Measurements from ENCODE around the gene RSRC1.

RSRC1 gene

DNA sequence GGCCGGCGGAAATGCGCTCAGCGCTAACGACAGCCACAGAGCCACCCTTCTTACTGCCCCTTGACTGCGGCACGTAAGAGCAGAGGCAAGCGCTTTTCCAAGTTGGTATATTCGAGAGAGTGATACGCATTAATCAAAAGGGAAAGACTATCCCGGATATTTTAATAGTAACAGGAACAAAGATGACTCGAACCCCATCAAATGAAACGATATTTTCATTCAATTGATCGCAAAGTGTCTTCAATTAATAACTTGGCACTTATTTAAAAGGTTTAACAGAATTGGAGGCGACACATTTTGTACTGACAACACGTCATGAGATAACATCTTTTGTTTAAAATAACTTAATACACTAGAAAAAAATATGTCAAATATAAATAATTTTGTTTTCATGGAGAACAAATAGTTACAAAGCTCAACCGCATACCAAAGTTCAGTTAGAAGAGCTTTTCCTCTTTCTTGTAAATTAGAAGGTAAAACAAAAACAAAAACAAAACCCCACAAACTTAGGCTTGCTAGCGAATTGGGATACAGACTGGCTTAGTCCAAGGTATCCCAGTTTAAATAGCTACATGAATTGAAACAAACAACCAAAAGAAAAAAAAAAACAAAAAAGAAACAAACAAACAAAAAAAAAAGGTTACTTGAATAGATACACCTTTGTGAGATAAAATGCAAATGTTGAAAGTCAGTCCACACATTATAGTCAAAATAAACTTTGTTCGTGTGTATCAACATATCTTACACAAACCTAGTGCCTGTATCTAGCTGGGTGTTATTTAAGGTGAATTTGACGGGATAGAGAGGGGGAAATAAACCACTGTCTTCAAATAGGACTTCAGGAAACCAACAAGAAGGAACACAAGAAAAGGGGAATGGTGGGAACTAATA lies 13.8 kb upstream of the RSRC1 start:
- peaks cover 24% of the 10 kb centered on the region for H3K4me1 Mint-ChIP-seq
- peaks cover 84% of the 10 kb centered on the region for H3K27me3 Mint-ChIP-seq
- no peak overlapping the region for H3K27ac Mint-ChIP-seq
- peaks cover 5% of the 10 kb centered on the region for H3K9me3 Mint-ChIP-seq
- no peak overlapping the region for H3K4me3 Mint-ChIP-seq
- ATAC-seq (no peak), DNase-seq (no peak)
- H3K36me3 Mint-ChIP-seq (ENCODE audit: low read depth) = peaks cover 6% of the 10 kb centered on the region

GRCh38 chr3:158097081-158097592 lies 12.8 kb upstream of the RSRC1 start:
- peaks cover 95% of the 10 kb centered on the region for H3K27me3 Mint-ChIP-seq
- peak overlapping the region; percentile 76 for H3K27ac Mint-ChIP-seq
- peak overlapping the region; percentile 83 for H3K4me3 Mint-ChIP-seq
- peaks cover 5% of the 10 kb centered on the region for H3K9me3 Mint-ChIP-seq
- DNase-seq (no peak), ATAC-seq (no peak)
- H3K36me3 Mint-ChIP-seq (ENCODE audit: low read depth) = peaks cover 6% of the 10 kb centered on the region
- H3K4me1 Mint-ChIP-seq = peaks cover 24% of the 10 kb centered on the region

GRCh38 chr3:158097593-158098308 lies 12.1 kb upstream of the RSRC1 start:
- Mint-ChIP-seq H3K9me3 (peaks cover 5% of the 10 kb centered on the region), H3K4me1 (peaks cover 26% of the 10 kb centered on the region), H3K4me3 (peak overlapping the region; percentile 83), H3K27ac (peak overlapping the region; percentile 76), H3K36me3 (ENCODE audit: low read depth) (peaks cover 6% of the 10 kb centered on the region), H3K27me3 (peaks cover 95% of the 10 kb centered on the region)
- DNase-seq (peak; percentile 74), ATAC-seq (peak; percentile 90)

- Mint-ChIP-seq H3K9me3 (peaks cover 5% of the 10 kb centered on the region), H3K27me3 (peaks cover 97% of the 10 kb centered on the region), H3K27ac (peak overlapping the region; percentile 76), H3K4me1 (peaks cover 31% of the 10 kb centered on the region), H3K36me3 (ENCODE audit: low read depth) (peaks cover 9% of the 10 kb centered on the region), H3K4me3 (peak overlapping the region; percentile 83)
- ATAC-seq (no peak), DNase-seq (no peak)
Measured at GRCh38 chr3:158098309-158098639, 11.6 kb upstream of the RSRC1 start.

- Mint-ChIP-seq H3K9me3 (peaks cover 5% of the 10 kb centered on the region), H3K27me3 (peaks cover 97% of the 10 kb centered on the region), H3K27ac (no peak overlapping the region), H3K4me3 (peak overlapping the region; percentile 83), H3K36me3 (ENCODE audit: low read depth) (peaks cover 6% of the 10 kb centered on the region), H3K4me1 (peaks cover 35% of the 10 kb centered on the region)
- ATAC-seq (no peak), DNase-seq (no peak)
Measured at GRCh38 chr3:158098834-158099424, 11.0 kb upstream of the RSRC1 start.

DNA sequence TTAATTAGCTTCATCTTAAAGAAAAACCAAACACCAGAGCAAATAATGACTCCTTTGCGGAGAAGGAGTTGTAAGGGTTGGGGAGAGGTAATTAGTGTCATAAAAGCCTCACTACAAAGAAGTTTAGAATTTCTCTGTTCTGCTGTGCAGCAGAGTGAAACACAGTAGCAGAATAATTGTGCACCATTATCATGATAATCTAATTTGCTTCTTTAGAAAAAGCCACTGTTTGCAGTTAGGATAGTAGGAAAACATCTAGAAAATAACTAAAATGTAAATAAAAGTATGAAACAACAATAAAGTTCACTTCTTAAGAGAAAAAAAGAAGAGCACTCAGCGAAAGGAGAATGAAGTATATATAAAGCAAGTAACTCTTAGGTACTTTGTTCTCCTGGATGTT lies 9.2 kb upstream of the RSRC1 start:
- DNase-seq = no peak
- H3K36me3 Mint-ChIP-seq (ENCODE audit: low read depth) = peaks cover 6% of the 10 kb centered on the region
- no peak overlapping the region for H3K4me3 Mint-ChIP-seq
- H3K4me1 Mint-ChIP-seq = peaks cover 43% of the 10 kb centered on the region
- no peak for ATAC-seq
- no peak overlapping the region for H3K27ac Mint-ChIP-seq
- H3K27me3 Mint-ChIP-seq = peaks cover 96% of the 10 kb centered on the region
- H3K9me3 Mint-ChIP-seq = peaks cover 3% of the 10 kb centered on the region

GRCh38 chr3:158101335-158102241 lies 8.3 kb upstream of the RSRC1 start:
- DNase-seq (no peak), ATAC-seq (no peak)
- Mint-ChIP-seq H3K27me3 (peaks cover 94% of the 10 kb centered on the region), H3K4me3 (no peak overlapping the region), H3K4me1 (peaks cover 49% of the 10 kb centered on the region), H3K9me3 (no peaks in the 10 kb centered on the region), H3K36me3 (ENCODE audit: low read depth) (peaks cover 4% of the 10 kb centered on the region), H3K27ac (no peak overlapping the region)

DNA sequence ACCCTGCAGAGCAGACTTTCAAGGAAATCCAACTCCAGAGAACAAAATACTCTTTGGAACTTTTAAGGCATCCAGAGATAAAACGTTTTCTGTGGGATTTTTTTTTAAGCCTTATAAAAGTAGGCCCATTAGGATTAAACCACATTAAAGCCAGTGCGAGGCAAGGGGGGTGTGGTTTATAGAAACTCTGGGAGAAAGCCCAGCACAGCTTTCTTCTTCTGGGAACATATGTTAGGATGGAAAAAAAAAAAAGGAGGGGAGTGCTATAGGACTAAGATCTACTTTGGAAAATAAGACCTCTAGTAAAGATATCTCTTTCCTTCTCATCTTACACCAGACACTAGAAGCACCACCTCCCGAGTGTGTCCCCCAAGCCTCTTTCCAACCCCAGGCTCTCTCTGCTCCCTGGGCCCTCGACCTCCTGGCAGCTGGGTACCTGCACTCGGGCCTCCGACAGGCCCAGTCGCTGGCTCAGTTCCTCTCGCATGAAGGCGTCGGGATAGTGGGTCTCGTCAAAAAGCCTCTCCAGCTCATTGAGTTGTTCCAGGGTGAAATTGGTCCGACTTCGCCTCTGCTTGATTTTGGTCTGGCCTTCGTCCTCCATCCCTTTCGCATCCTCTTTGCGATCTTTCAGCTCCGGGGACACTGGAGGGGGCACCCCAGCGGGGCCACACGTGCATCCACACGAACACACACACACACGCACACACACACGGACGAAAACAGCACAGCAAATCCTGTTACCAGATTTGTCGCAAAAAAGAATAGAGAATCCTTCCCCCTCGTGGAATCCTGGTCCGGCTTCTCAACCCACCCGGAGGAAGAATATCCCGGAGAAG lies 7.4 kb upstream of the RSRC1 start:
- no peak for ATAC-seq
- H3K36me3 Mint-ChIP-seq (ENCODE audit: low read depth) = peaks cover 3% of the 10 kb centered on the region
- no peak for DNase-seq
- peaks cover 94% of the 10 kb centered on the region for H3K27me3 Mint-ChIP-seq
- H3K4me3 Mint-ChIP-seq = peak overlapping the region; percentile 7
- H3K4me1 Mint-ChIP-seq = peaks cover 52% of the 10 kb centered on the region
- H3K27ac Mint-ChIP-seq = no peak overlapping the region
- no peaks in the 10 kb centered on the region for H3K9me3 Mint-ChIP-seq

GRCh38 chr3:158103081-158103886 lies 6.6 kb upstream of the RSRC1 start:
- peaks cover 2% of the 10 kb centered on the region for H3K36me3 Mint-ChIP-seq (ENCODE audit: low read depth)
- H3K4me3 Mint-ChIP-seq = peak overlapping the region; percentile 55
- ATAC-seq (no peak), DNase-seq (no peak)
- no peaks in the 10 kb centered on the region for H3K9me3 Mint-ChIP-seq
- H3K27me3 Mint-ChIP-seq = peaks cover 94% of the 10 kb centered on the region
- H3K27ac Mint-ChIP-seq = peak overlapping the region; percentile 62
- peaks cover 47% of the 10 kb centered on the region for H3K4me1 Mint-ChIP-seq

DNA sequence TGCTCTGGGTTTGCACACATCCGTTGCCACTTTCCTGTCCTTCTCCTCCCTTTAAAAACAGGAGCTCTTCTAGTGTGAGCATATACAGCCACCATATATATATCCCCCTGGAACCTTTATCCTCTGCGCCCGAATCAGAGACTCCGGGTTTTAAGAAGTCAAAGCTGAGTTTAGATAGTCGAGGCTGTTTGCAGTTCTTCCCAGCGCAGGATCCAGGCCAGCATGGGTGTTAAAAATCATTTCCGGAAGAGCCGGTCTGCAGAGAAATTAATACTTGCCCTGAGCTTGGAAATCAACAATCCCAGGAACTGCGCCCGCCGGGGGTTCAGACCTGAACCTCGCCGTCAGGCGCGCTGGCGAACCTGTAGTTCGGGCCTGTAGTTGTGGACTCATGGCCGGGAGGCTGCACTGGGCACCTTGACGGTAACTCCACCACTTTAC lies 6.0 kb upstream of the RSRC1 start:
- H3K4me1 Mint-ChIP-seq = peaks cover 47% of the 10 kb centered on the region
- H3K27me3 Mint-ChIP-seq = peaks cover 94% of the 10 kb centered on the region
- ATAC-seq (no peak), DNase-seq (no peak)
- H3K36me3 Mint-ChIP-seq (ENCODE audit: low read depth) = peaks cover 2% of the 10 kb centered on the region
- H3K9me3 Mint-ChIP-seq = no peaks in the 10 kb centered on the region
- peak overlapping the region; percentile 55 for H3K4me3 Mint-ChIP-seq
- no peak overlapping the region for H3K27ac Mint-ChIP-seq

DNA sequence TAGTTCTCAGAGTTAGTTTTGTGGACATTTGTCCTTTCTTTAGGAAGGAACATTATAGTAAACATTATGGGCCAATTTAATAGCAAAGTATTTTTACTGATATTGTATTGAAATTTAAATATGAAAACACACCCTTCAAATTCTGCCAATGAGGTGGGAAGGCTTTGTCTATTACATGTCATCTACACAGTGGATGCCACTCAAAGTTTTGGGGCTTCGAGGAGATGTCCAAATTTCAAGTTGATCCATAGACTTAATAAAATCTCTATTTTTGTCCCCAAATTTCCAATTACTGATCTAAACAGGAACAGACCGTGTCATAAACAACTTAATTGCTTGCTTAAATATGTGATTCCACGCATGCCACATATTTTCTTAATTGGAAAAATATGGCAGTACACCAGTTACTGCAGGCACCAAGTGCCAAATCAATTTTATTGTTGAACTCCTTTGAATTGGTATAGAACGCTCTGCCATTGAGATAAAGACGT lies 5.4 kb upstream of the RSRC1 start:
- Mint-ChIP-seq H3K27ac (no peak overlapping the region), H3K9me3 (no peaks in the 10 kb centered on the region), H3K27me3 (peaks cover 91% of the 10 kb centered on the region), H3K4me3 (peak overlapping the region; percentile 55), H3K36me3 (ENCODE audit: low read depth) (peaks cover 2% of the 10 kb centered on the region), H3K4me1 (peaks cover 50% of the 10 kb centered on the region)
- no peak for ATAC-seq
- no peak for DNase-seq

GRCh38 chr3:158105119-158105709 lies 4.7 kb upstream of the RSRC1 start:
- H3K27ac Mint-ChIP-seq = no peak overlapping the region
- no peaks in the 10 kb centered on the region for H3K9me3 Mint-ChIP-seq
- H3K36me3 Mint-ChIP-seq (ENCODE audit: low read depth) = peaks cover 2% of the 10 kb centered on the region
- peaks cover 87% of the 10 kb centered on the region for H3K27me3 Mint-ChIP-seq
- ATAC-seq (no peak), DNase-seq (no peak)
- H3K4me1 Mint-ChIP-seq = peaks cover 55% of the 10 kb centered on the region
- peak overlapping the region; percentile 68 for H3K4me3 Mint-ChIP-seq

Measured in activated naive CD8-positive, alpha-beta T cell treated with anti-CD3 and anti-CD28 coated beads, Interleukin-2, amount 50 U/mL, for 24 hours (primary cell).